CMK (cell line): ENCODE results near the gene HIPK4.
"Not testable (repeated sequence)": the region's sequence is repeated elsewhere in the genome, so short reads cannot be mapped to it uniquely, and the experiment has no call there.

Experiments used
- DNase-seq: peaks from one replicate; pipeline ENCODE4 v3.0.0-alpha.2; 2010; ENCODE audit warnings: low read depth

Gene HIPK4

GRCh38 chr19:40336601-40336900 lies 53.4 kb downstream of the HIPK4 start:
- no peak for DNase-seq

GRCh38 chr19:40335855-40336600 lies 54.0 kb downstream of the HIPK4 start:
- DNase-seq, result no peak

GRCh38 chr19:40335101-40335500 lies 54.9 kb downstream of the HIPK4 start:
- DNase-seq, result no peak

DNA sequence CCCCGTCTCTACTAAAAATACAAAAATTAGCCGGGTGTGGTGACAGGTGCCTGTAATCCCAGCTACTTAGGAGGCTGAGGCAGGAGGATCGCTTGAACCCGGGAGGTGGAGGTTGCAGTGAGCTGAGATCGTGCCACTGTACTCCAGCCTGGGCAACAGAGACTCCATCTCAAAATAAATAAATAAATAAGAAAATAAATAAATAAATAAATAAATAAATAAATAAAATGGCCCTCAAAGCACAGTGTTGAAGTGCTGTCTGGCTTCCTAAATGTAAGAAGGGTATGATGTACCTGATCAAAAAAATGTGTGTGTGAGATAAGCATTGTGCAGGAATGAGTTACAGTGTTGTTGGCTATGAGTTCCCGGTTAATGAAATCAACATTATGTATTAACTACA lies 56.9 kb downstream of the HIPK4 start:
- DNase-seq, result not testable (repeated sequence)

DNA sequence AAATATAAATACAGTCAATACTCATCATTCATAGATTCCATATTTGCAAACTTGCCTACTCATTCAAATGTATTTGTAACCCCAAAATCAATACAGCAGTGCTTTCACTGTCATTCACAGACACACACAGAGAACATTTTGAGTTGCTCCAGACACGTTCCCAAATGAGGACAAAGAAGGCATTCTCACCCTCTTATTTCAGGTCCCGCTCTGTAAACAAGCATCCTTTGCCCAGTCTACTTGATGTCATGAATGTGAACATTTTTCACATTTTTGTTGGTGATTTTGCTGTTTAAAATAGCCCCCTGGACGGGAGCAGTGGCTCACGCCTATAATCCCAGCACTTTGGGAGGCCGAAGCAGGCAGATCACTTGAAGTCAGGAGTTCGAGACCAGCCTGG lies 57.3 kb downstream of the HIPK4 start:
- no peak for DNase-seq

GRCh38 chr19:40331052-40331451 lies 58.9 kb downstream of the HIPK4 start:
- DNase-seq, result no peak
